DND-41 (cell line): ENCODE data around the gene AHRR.

Source experiments
- EZH2 ChIP-seq: IDR thresholded peaks from 3 replicates; pipeline ENCODE4 v1.6.1; 2012; ENCODE audit warnings: borderline replicate concordance, low read depth, mild to moderate bottlenecking, moderate library complexity, low read length, inconsistent platforms; ENCODE audit not compliant: severe bottlenecking
- TF ChIP-seq, protein P1 (sequence below): IDR thresholded peaks from 2 replicates; pipeline ENCODE4 v1.5.1; 2012; ENCODE audit warnings: borderline replicate concordance, low read length, moderate library complexity, mild to moderate bottlenecking; ENCODE audit not compliant: poor library complexity, severe bottlenecking; ENCODE audit errors: extremely low read depth

DNA sequence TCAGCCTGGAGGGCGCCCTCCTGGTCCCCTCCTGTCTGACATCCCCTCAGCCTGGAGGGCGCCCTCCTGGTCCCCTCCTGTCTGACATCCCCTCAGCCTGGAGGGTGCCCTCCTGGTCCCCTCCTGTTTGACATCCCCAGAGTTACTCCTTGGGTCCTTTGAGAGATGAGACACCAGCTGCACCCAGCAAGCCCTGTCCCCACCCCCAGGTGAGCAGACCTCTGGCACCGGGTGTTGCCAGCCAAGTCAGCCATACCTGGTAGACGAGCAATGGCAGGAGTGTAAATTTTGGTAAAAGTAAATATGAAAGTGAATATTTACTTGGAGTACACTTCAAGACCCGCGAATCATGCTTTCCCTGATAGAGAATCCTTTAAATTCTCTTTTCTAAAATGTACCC, 146.9 kb downstream of the AHRR start:
- TF ChIP-seq EZH2: no peak
- TF ChIP-seq, protein P1, sequence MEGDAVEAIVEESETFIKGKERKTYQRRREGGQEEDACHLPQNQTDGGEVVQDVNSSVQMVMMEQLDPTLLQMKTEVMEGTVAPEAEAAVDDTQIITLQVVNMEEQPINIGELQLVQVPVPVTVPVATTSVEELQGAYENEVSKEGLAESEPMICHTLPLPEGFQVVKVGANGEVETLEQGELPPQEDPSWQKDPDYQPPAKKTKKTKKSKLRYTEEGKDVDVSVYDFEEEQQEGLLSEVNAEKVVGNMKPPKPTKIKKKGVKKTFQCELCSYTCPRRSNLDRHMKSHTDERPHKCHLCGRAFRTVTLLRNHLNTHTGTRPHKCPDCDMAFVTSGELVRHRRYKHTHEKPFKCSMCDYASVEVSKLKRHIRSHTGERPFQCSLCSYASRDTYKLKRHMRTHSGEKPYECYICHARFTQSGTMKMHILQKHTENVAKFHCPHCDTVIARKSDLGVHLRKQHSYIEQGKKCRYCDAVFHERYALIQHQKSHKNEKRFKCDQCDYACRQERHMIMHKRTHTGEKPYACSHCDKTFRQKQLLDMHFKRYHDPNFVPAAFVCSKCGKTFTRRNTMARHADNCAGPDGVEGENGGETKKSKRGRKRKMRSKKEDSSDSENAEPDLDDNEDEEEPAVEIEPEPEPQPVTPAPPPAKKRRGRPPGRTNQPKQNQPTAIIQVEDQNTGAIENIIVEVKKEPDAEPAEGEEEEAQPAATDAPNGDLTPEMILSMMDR: no peak
